ENCODE data around the gene HAGHL.
A peak's percentile ranks its signal among the peaks of the same experiment; 100 is the strongest.

The HAGHL gene

GRCh38 chr16:719815-720446, 7.0 kb upstream of the HAGHL start:
- no peak for DNase-seq (ENCODE audit: extremely low read depth in 1 of 2, low read depth in 1 of 2)

GRCh38 chr16:720447-720989, 6.4 kb upstream of the HAGHL start:
- DNase-seq (ENCODE audit: extremely low read depth in 1 of 2, low read depth in 1 of 2) = no peak

- peak; percentile 74 to 76 for DNase-seq (ENCODE audit: extremely low read depth in 1 of 2, low read depth in 1 of 2)
Observed at GRCh38 chr16:720990-721764, 5.7 kb upstream of the HAGHL start, which contains the start of gene ANTKMT. ANTKMT (plus strand) TSS chr16:721146; CDS start chr16:721275, 129 bp downstream.

GRCh38 chr16:721765-722540, 5.0 kb upstream of the HAGHL start:
- no peak for DNase-seq (ENCODE audit: extremely low read depth in 1 of 2, low read depth in 1 of 2)

GRCh38 chr16:722835-723633, 3.9 kb upstream of the HAGHL start:
- DNase-seq (ENCODE audit: extremely low read depth in 1 of 2, low read depth in 1 of 2) = no peak

GRCh38 chr16:723695-724094, 3.2 kb upstream of the HAGHL start:
- no peak for DNase-seq (ENCODE audit: extremely low read depth in 1 of 2, low read depth in 1 of 2)

- no peak for DNase-seq (ENCODE audit: extremely low read depth in 1 of 2, low read depth in 1 of 2)
Observed at GRCh38 chr16:724188-725040, 2.5 kb upstream of the HAGHL start.

GRCh38 chr16:725041-725376, 1.9 kb upstream of the HAGHL start:
- DNase-seq (ENCODE audit: extremely low read depth in 1 of 2, low read depth in 1 of 2) = no peak

- DNase-seq (ENCODE audit: extremely low read depth in 1 of 2, low read depth in 1 of 2) = no peak
Observed at GRCh38 chr16:725463-726187, 1.3 kb upstream of the HAGHL start.

GRCh38 chr16:726188-726437, 793 bp upstream of the HAGHL start:
- no peak for DNase-seq (ENCODE audit: extremely low read depth in 1 of 2, low read depth in 1 of 2)

- DNase-seq (ENCODE audit: extremely low read depth in 1 of 2, low read depth in 1 of 2) = no peak
Observed at GRCh38 chr16:727291-727977, 528 bp downstream of the HAGHL start.

GRCh38 chr16:728131-728889, 1.4 kb downstream of the HAGHL start:
- DNase-seq (ENCODE audit: extremely low read depth in 1 of 2, low read depth in 1 of 2) = peak in 1 of 2 donors; percentile 60

- DNase-seq (ENCODE audit: extremely low read depth in 1 of 2, low read depth in 1 of 2) = no peak
Observed at GRCh38 chr16:728890-729744, 2.2 kb downstream of the HAGHL start.

GRCh38 chr16:729768-730665, 3.1 kb downstream of the HAGHL start:
- DNase-seq (ENCODE audit: extremely low read depth in 1 of 2, low read depth in 1 of 2) = no peak

- no peak for DNase-seq (ENCODE audit: extremely low read depth in 1 of 2, low read depth in 1 of 2)
Observed at GRCh38 chr16:730666-731509, 4.0 kb downstream of the HAGHL start.
